WTC11 (cell line): ENCODE data around the gene FAM43A.

ENCODE experiments used
- E2F1 ChIP-seq: sonication (generic); formaldehyde crosslinking; IDR thresholded peaks from 2 replicates; pipeline ENCODE4 v1.8.0; 2022; ENCODE audit warnings: mild to moderate bottlenecking, missing genetic modification reagents
- ELF4 ChIP-seq: sonication (generic); formaldehyde crosslinking; IDR thresholded peaks from 2 replicates; pipeline ENCODE4 v1.8.1; 2022; ENCODE audit warnings: low read depth, mild to moderate bottlenecking, moderate library complexity, missing genetic modification reagents
- ESRRA ChIP-seq: sonication (generic); formaldehyde crosslinking; IDR thresholded peaks from 2 replicates; pipeline ENCODE4 v1.8.1; 2022; ENCODE audit warnings: mild to moderate bottlenecking, missing genetic modification reagents, borderline replicate concordance
- ETV6 ChIP-seq: sonication (generic); formaldehyde crosslinking; IDR thresholded peaks from 2 replicates; pipeline ENCODE4 v1.8.1; 2022; ENCODE audit warnings: mild to moderate bottlenecking, missing genetic modification reagents
- FOXJ3 ChIP-seq: sonication (generic); formaldehyde crosslinking; IDR thresholded peaks from 2 replicates; pipeline ENCODE4 v1.9.0; 2021; ENCODE audit warnings: missing genetic modification reagents, mild to moderate bottlenecking, borderline replicate concordance
- GABPB1 ChIP-seq: sonication (generic); formaldehyde crosslinking; IDR thresholded peaks from 2 replicates; pipeline ENCODE4 v1.8.1; 2023; ENCODE audit warnings: mild to moderate bottlenecking, missing genetic modification reagents
- HMGXB4 ChIP-seq: sonication (generic); formaldehyde crosslinking; IDR thresholded peaks from 2 replicates; pipeline ENCODE4 v1.8.1; 2023; ENCODE audit warnings: mild to moderate bottlenecking, moderate library complexity, missing genetic modification reagents
- KAT7 ChIP-seq: sonication (generic); formaldehyde crosslinking; IDR thresholded peaks from 2 replicates; pipeline ENCODE4 v1.8.1; 2023; ENCODE audit warnings: missing genetic modification reagents, mild to moderate bottlenecking, borderline replicate concordance
- NR2C2 ChIP-seq: sonication (generic); formaldehyde crosslinking; IDR thresholded peaks from 2 replicates; pipeline ENCODE4 v1.8.0; 2022; ENCODE audit warnings: mild to moderate bottlenecking, missing genetic modification reagents
- TP53 ChIP-seq: sonication (generic); formaldehyde crosslinking; IDR thresholded peaks from 2 replicates; pipeline ENCODE4 v1.8.1; 2023; ENCODE audit warnings: mild to moderate bottlenecking, missing genetic modification reagents
- TF ChIP-seq, protein P1 (sequence below): sonication (generic); formaldehyde crosslinking; IDR thresholded peaks from 2 replicates; pipeline ENCODE4 v1.8.1; 2023; ENCODE audit warnings: mild to moderate bottlenecking, missing genetic modification reagents, moderate library complexity
- TF ChIP-seq, protein P2 (sequence below): fragments of 200-600 bp; IDR thresholded peaks from 2 replicates; pipeline ENCODE4 v1.8.0; 2022; ENCODE audit warnings: antibody characterized with exemption
- TF ChIP-seq, protein P3 (sequence below): sonication (generic); formaldehyde crosslinking; IDR thresholded peaks from 2 replicates; pipeline ENCODE4 v1.8.1; 2023; ENCODE audit warnings: mild to moderate bottlenecking, missing genetic modification reagents
- TF ChIP-seq, protein P4 (sequence below): sonication (generic); formaldehyde crosslinking; IDR thresholded peaks from 2 replicates; pipeline ENCODE4 v1.8.0; 2022; ENCODE audit warnings: mild to moderate bottlenecking, missing genetic modification reagents

GRCh38 chr3:194671900-194672808 is 13.5 kb upstream of the FAM43A start, which contains the start of gene LSG1:
- no peak for TF ChIP-seq ELF4 (CRISPR knock-in tag)
- no peak for TF ChIP-seq TP53
- TF ChIP-seq, protein P1, sequence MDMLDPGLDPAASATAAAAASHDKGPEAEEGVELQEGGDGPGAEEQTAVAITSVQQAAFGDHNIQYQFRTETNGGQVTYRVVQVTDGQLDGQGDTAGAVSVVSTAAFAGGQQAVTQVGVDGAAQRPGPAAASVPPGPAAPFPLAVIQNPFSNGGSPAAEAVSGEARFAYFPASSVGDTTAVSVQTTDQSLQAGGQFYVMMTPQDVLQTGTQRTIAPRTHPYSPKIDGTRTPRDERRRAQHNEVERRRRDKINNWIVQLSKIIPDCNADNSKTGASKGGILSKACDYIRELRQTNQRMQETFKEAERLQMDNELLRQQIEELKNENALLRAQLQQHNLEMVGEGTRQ (CRISPR knock-in tag) = no peak
- TF ChIP-seq, protein P2, sequence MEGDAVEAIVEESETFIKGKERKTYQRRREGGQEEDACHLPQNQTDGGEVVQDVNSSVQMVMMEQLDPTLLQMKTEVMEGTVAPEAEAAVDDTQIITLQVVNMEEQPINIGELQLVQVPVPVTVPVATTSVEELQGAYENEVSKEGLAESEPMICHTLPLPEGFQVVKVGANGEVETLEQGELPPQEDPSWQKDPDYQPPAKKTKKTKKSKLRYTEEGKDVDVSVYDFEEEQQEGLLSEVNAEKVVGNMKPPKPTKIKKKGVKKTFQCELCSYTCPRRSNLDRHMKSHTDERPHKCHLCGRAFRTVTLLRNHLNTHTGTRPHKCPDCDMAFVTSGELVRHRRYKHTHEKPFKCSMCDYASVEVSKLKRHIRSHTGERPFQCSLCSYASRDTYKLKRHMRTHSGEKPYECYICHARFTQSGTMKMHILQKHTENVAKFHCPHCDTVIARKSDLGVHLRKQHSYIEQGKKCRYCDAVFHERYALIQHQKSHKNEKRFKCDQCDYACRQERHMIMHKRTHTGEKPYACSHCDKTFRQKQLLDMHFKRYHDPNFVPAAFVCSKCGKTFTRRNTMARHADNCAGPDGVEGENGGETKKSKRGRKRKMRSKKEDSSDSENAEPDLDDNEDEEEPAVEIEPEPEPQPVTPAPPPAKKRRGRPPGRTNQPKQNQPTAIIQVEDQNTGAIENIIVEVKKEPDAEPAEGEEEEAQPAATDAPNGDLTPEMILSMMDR = peak; percentile 9; the same call in 1 of the 2 replicates
- TF ChIP-seq E2F1 (CRISPR knock-in tag) = no peak
- TF ChIP-seq GABPB1 = peak; percentile 57
- no peak for TF ChIP-seq KAT7
- TF ChIP-seq ESRRA (CRISPR knock-in tag) = no peak
- TF ChIP-seq, protein P3, sequence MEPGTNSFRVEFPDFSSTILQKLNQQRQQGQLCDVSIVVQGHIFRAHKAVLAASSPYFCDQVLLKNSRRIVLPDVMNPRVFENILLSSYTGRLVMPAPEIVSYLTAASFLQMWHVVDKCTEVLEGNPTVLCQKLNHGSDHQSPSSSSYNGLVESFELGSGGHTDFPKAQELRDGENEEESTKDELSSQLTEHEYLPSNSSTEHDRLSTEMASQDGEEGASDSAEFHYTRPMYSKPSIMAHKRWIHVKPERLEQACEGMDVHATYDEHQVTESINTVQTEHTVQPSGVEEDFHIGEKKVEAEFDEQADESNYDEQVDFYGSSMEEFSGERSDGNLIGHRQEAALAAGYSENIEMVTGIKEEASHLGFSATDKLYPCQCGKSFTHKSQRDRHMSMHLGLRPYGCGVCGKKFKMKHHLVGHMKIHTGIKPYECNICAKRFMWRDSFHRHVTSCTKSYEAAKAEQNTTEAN (CRISPR knock-in tag) = no peak
- no peak for TF ChIP-seq NR2C2 (CRISPR knock-in tag)
- TF ChIP-seq ETV6 = 0 out of 2 replicates have a peak, but pooled peaks have one; percentile 38
- TF ChIP-seq HMGXB4 (CRISPR knock-in tag) = no peak
- TF ChIP-seq FOXJ3 (CRISPR knock-in tag) = no peak
- TF ChIP-seq, protein P4, sequence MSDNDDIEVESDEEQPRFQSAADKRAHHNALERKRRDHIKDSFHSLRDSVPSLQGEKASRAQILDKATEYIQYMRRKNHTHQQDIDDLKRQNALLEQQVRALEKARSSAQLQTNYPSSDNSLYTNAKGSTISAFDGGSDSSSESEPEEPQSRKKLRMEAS (CRISPR knock-in tag) = peak; percentile 80
